HepG2 (cell line): ENCODE results near the gene RGSL1. TPM values are rescaled to one million over a fixed set of nuclear protein-coding genes. Genes with fewer than 3 reads are reported as not detected.

Source experiments
- ATAC-seq: fragments of 200-7000 bp; cut with Tn5 transposase; 3 replicates; pipeline ENCODE4 v1.9.1; 2020; ENCODE audit warnings: mild to moderate bottlenecking, moderate library complexity
- BruUV-seq: library from RNA; stranded (reverse); fragments of 400-500 nt; replicated peaks from 2 replicates; lab custom pipeline; 2021; lab: Mats Ljungman, UMichigan
- CTCF ChIA-PET: fragments of 300-600 bp; formaldehyde crosslinking; extraction: SDS; loops from one replicate; lab custom pipeline; 2021; ENCODE audit warnings: low total read pairs, inconsistent platforms, low intra/inter-chr PET ratio; lab: Yijun Ruan, JAX
- POLR2A ChIA-PET: fragments of 350-600 bp; sonication (Branson Sonifier 250); formaldehyde crosslinking; loops from one replicate; lab custom pipeline; 2020; ENCODE audit warnings: antibody characterized with exemption, inconsistent platforms; lab: Yijun Ruan, JAX
- DNase-seq: peaks from one replicate; pipeline ENCODE4 v3.0.0-alpha.2; 2015; ENCODE audit warnings: low spot score
- FAIRE-seq: peaks from 3 replicates; lab custom pipeline; 2011; peaks lifted over from hg19 to GRCh38; lab: Jason Lieb, UNC
- H2AFZ ChIP-seq: one replicate; pipeline ENCODE4 v1.6.1; 2011; ENCODE audit warnings: low read length, inconsistent platforms
- H3K27ac ChIP-seq: fragments of 300-600 bp; 3 replicates; pipeline ENCODE4 v1.8.0; 2011; ENCODE audit warnings: mixed run types, mild to moderate bottlenecking, mixed read lengths, low read length, inconsistent platforms; ENCODE audit not compliant: insufficient read depth; ENCODE audit errors: extremely low read length
- H3K27me3 ChIP-seq, 2 experiments: fragments of 200-600 bp in 1 of 2; 2 replicates in 1 of 2; 3 replicates in 1 of 2; pipeline versions ENCODE4 v1.6.0 to v1.8.0; 2011; ENCODE audit warnings: low read length in 2 of 2, mild to moderate bottlenecking in 2 of 2, moderate library complexity in 2 of 2, inconsistent platforms in 1 of 2; ENCODE audit not compliant: insufficient read depth in 2 of 2, control insufficient read depth in 1 of 2
- H3K36me3 ChIP-seq, 2 experiments: fragments of 200-600 bp in 1 of 2; replicated peaks in 1 of 2; 2 replicates in 1 of 2; 3 replicates in 1 of 2; pipeline versions ENCODE4 v1.5.1 to v1.8.0; 2011; ENCODE audit warnings: low read length in 2 of 2, inconsistent platforms in 1 of 2; ENCODE audit not compliant: insufficient read depth in 2 of 2, control insufficient read depth in 1 of 2
- H3K4me1 ChIP-seq: 2 replicates; pipeline ENCODE4 v1.5.1; 2012; ENCODE audit warnings: low read length, inconsistent platforms; ENCODE audit not compliant: insufficient read depth
- H3K4me2 ChIP-seq: 2 replicates; pipeline ENCODE4 v1.6.0; 2011; ENCODE audit warnings: low read depth, low read length, inconsistent platforms
- H3K4me3 ChIP-seq, 3 experiments: fragments of 200-600 bp in 1 of 3; sonication (generic), shearing (Covaris generic) in 1 of 3; replicated peaks in 1 of 3; 2 replicates each; pipeline ENCODE4 v1.5.1; 2011 to 2016; ENCODE audit warnings: low read length in 3 of 3, inconsistent platforms in 2 of 3, low read depth in 2 of 3, mild to moderate bottlenecking in 2 of 3, control low read depth in 1 of 3, mixed read lengths in 1 of 3; ENCODE audit not compliant: insufficient read depth in 1 of 3
- H3K79me2 ChIP-seq: one replicate; pipeline ENCODE4 v1.6.1; 2011; ENCODE audit warnings: low read length, inconsistent platforms; ENCODE audit not compliant: insufficient read depth
- H3K9ac ChIP-seq: 2 replicates; pipeline ENCODE4 v1.6.0; 2011; ENCODE audit warnings: mild to moderate bottlenecking, low read depth, low read length, inconsistent platforms; ENCODE audit not compliant: insufficient read depth
- H3K9me3 ChIP-seq: 2 replicates; pipeline ENCODE4 v1.5.1; 2012; ENCODE audit warnings: mild to moderate bottlenecking, low read length
- H4K20me1 ChIP-seq: 2 replicates; pipeline ENCODE4 v1.6.0; 2011; ENCODE audit warnings: inconsistent platforms, mild to moderate bottlenecking, low read length, moderate library complexity; ENCODE audit not compliant: insufficient read depth
- BCL3 ChIP-seq: sonication (generic); formaldehyde crosslinking; IDR thresholded peaks from 2 replicates; pipeline ENCODE4 v1.5.1; 2020; ENCODE audit warnings: mild to moderate bottlenecking, missing genetic modification reagents, moderate library complexity
- CREB1 ChIP-seq, 2 experiments: fragments of 450-650 bp in 1 of 2; IDR thresholded peaks; 2 replicates each; pipeline ENCODE4 v1.6.1; 2016 to 2017; ENCODE audit warnings: control low read depth in 1 of 2, mild to moderate bottlenecking in 1 of 2, missing compliant biosample characterization in 1 of 2, missing genetic modification characterization in 1 of 2
- CTCF ChIP-seq: sonication (generic); formaldehyde crosslinking; IDR thresholded peaks from 2 replicates; pipeline ENCODE4 v1.5.0; 2020; ENCODE audit warnings: mild to moderate bottlenecking, missing genetic modification reagents, moderate library complexity
- KDM5B ChIP-seq: sonication (generic); formaldehyde crosslinking; IDR thresholded peaks from 2 replicates; pipeline ENCODE4 v1.4.0; 2020; ENCODE audit warnings: missing genetic modification reagents, mild to moderate bottlenecking, borderline replicate concordance
- NFRKB ChIP-seq: fragments of 450-650 bp; IDR thresholded peaks from 2 replicates; pipeline ENCODE4 v1.6.1; 2017
- RORA ChIP-seq: sonication (generic); formaldehyde crosslinking; IDR thresholded peaks from 2 replicates; pipeline ENCODE4 v1.5.0; 2020; ENCODE audit warnings: mild to moderate bottlenecking, missing genetic modification reagents, moderate library complexity
- XRCC5 ChIP-seq: fragments of 200-400 bp; formaldehyde crosslinking; optimal IDR thresholded peaks from 2 replicates; pipeline ENCODE3; 2017; ENCODE audit warnings: mild to moderate bottlenecking, low read length
- WGBS: methylation state at CpG from one replicate; pipeline ENCODE4 v1.1.6; 2017; ENCODE audit warnings: low lambda C conversion rate; 5-methylcytosine and 5-hydroxymethylcytosine counted together
- in situ Hi-C: cut with HindIII; loops from 2 replicates; pipeline ENCODE4 v1.10.0; 2017; ENCODE audit warnings: low pct_unique_long_range_greater_than_20kb; ENCODE audit not compliant: extremely low pct_ligation_motif_present
- intact Hi-C: fragments of 100-400 bp; cut with micrococcal nuclease; formaldehyde crosslinking; loops from one replicate; pipeline ENCODE4 v1.10.0; 2022; ENCODE audit not compliant: unreplicated experiment
- polyA plus RNA-seq, 8 experiments: library from polyadenylated mRNA; depleted of rRNA in 3 of 8; stranded (reverse) in 7 of 8; unstranded in 1 of 8; fragments of >200 nt; fragmentation: Illumina TruSeq in 4 of 8; extraction: Trizol in 4 of 8; gene quantifications; 2 replicates each; pipeline versions ENCODE4 v1.2.1 to v1.2.3, GENCODE V29; 2011 to 2016; ENCODE audit warnings: low read depth in 4 of 8, missing spikeins in 1 of 8, mixed read lengths in 1 of 8; ENCODE audit not compliant: insufficient read depth in 1 of 8
- total RNA-seq, 5 experiments: library from RNA; depleted of rRNA; stranded (reverse); fragments of >200 nt; fragmentation: Illumina TruSeq; extraction: Trizol; gene quantifications; 2 replicates each; pipeline ENCODE4 v1.2.3, GENCODE V29; 2016; ENCODE audit warnings: low read depth in 1 of 5

Gene RGSL1
- total and polyA plus RNA-seq, 2 of the 13 experiments (the other 11 are each of a cell fraction or from before 2014, with no cell fraction given) = not detected

GRCh38 chr1:182598296-182598695 lies 148.3 kb downstream of the RGSL1 start:
- WGBS = 0% methylated on average over 5 of the region's 5 CpGs
- no TSS peak for BruUV-seq
- H3K4me3 ChIP-seq = no peak overlapping the region
- no peaks in the 10 kb centered on the region for H3K36me3 ChIP-seq
- H3K4me1 ChIP-seq = no peaks in the 10 kb centered on the region
- CTCF ChIA-PET = no interaction called here
- TF ChIP-seq CREB1 (IDR thresholded peaks at IDR 0.05) (no peak), CREB1 (CRISPR knock-in tag; IDR thresholded peaks at IDR 0.05) (no peak), NFRKB (no peak)
- H3K79me2 ChIP-seq = no peaks in the 10 kb centered on the region
- no peak overlapping the region for H3K9ac ChIP-seq
- H2AFZ ChIP-seq = no peak overlapping the region
- in situ Hi-C loops = loop anchor here (10.0 kb wide), 1 partner anchor 153 kb away; no protein-coding TSS in a partner anchor
- H3K27ac ChIP-seq = no peak overlapping the region
- intact Hi-C loops = loop anchor here (5.0 kb wide), 1 partner anchor 151 kb away; no protein-coding TSS in a partner anchor
- H3K27me3 ChIP-seq = no peaks in the 10 kb centered on the region; a peak in 2 of 5 replicates
- POLR2A ChIA-PET = no interaction called here
- DNase-seq = no peak
- H3K9me3 ChIP-seq = no peaks in the 10 kb centered on the region
- ATAC-seq = no peak
- H4K20me1 ChIP-seq = no peaks in the 10 kb centered on the region
- no peak for FAIRE-seq
- no peak overlapping the region for H3K4me2 ChIP-seq

- CTCF ChIA-PET = no interaction called here
Measured at GRCh38 chr1:182599339-182599738, 149.4 kb downstream of the RGSL1 start.

More at GRCh38 chr1:182599339-182599738, 149.4 kb downstream of the RGSL1 start:
- in situ Hi-C loops = loop anchor here (10.0 kb wide), 1 partner anchor 155 kb away; no protein-coding TSS in a partner anchor
- Histone ChIP-seq H3K9ac (no peak overlapping the region), H3K27me3 (peaks cover 2 to 7% of the 10 kb centered on the region in 2 experiments; a peak in 3 of 5 replicates), H4K20me1 (no peaks in the 10 kb centered on the region), H3K4me2 (no peak overlapping the region), H3K4me1 (no peaks in the 10 kb centered on the region), H3K27ac (no peak overlapping the region), H3K79me2 (no peaks in the 10 kb centered on the region), H3K4me3 (no peak overlapping the region), H3K36me3 (no peaks in the 10 kb centered on the region), H3K9me3 (no peaks in the 10 kb centered on the region), H2AFZ (no peak overlapping the region)
- WGBS = 20% methylated on average over 4 of the region's 6 CpGs
- TF ChIP-seq KDM5B (CRISPR knock-in tag) (no peak), RORA (CRISPR knock-in tag) (no peak), CTCF (CRISPR knock-in tag) (peak; percentile 30), BCL3 (CRISPR knock-in tag) (no peak), XRCC5 (peak; percentile 26)
- BruUV-seq = no TSS peak
- DNase-seq = no peak
- FAIRE-seq = no peak
- peak; percentile 75 for ATAC-seq
- intact Hi-C loops = loop anchor here (5.0 kb wide), 1 partner anchor 152 kb away; no protein-coding TSS in a partner anchor
- POLR2A ChIA-PET = no interaction called here
